Natural killer cell (primary cell): ENCODE measurements around the gene ARHGEF12. TPM values are rescaled to one million over a fixed set of nuclear protein-coding genes. Genes with fewer than 3 reads are reported as not detected.

Experiments used
- ATAC-seq, 3 donors: fragments of 150-1000 bp in 2 of 3; fragments of 200-7000 bp in 1 of 3; cut with Tn5 transposase; 1 replicate in 1 of 3; 2 replicates in 2 of 3; pipeline ENCODE4 v1.10.0; 2021; ENCODE audit warnings: mild to moderate bottlenecking in 2 of 3, moderate library complexity in 2 of 3
- DNase-seq, 2 donors: peaks; one replicate each; pipeline versions ENCODE4 v3.0.0 to v3.0.0-alpha.2; 2013 to 2021; ENCODE audit warnings: mixed read lengths in 1 of 2
- H3K27ac ChIP-seq: one replicate; pipeline ENCODE4 v1.5.1; 2013; ENCODE audit warnings: mild to moderate bottlenecking, low read length
- H3K27me3 ChIP-seq: one replicate; pipeline ENCODE4 v1.6.1; 2013; ENCODE audit warnings: low read length; ENCODE audit not compliant: control insufficient read depth, insufficient read depth
- H3K36me3 ChIP-seq: one replicate; pipeline ENCODE4 v1.6.1; 2013; ENCODE audit warnings: low read length; ENCODE audit not compliant: control insufficient read depth, insufficient read depth
- H3K4me1 ChIP-seq: one replicate; pipeline ENCODE4 v1.6.1; 2013; ENCODE audit warnings: low read length; ENCODE audit not compliant: control insufficient read depth, insufficient read depth
- H3K4me3 ChIP-seq: one replicate; pipeline ENCODE4 v1.5.1; 2013; ENCODE audit warnings: low read length
- H3K9me3 ChIP-seq: one replicate; pipeline ENCODE4 v1.6.1; 2013; ENCODE audit warnings: low read length; ENCODE audit not compliant: control insufficient read depth, insufficient read depth
- H3K27ac Mint-ChIP-seq, 2 donors: one replicate each; pipeline ENCODE4 v1.8.0; 2022; ENCODE audit warnings: mild to moderate bottlenecking in 2 of 2, mixed read lengths in 2 of 2, moderate library complexity in 1 of 2
- H3K27me3 Mint-ChIP-seq, 2 donors: one replicate each; pipeline ENCODE4 v1.8.0; 2022; ENCODE audit warnings: low read depth in 2 of 2, mixed read lengths in 2 of 2
- H3K36me3 Mint-ChIP-seq: one replicate; pipeline ENCODE4 v1.8.0; 2022; ENCODE audit warnings: mixed read lengths
- H3K4me1 Mint-ChIP-seq, 2 donors: one replicate each; pipeline ENCODE4 v1.8.0; 2022; ENCODE audit warnings: mixed read lengths in 2 of 2
- H3K4me3 Mint-ChIP-seq: one replicate; pipeline ENCODE4 v1.8.0; 2022; ENCODE audit warnings: mild to moderate bottlenecking, moderate library complexity, mixed read lengths
- H3K9me3 Mint-ChIP-seq, 2 donors: one replicate each; pipeline ENCODE4 v1.8.0; 2022; ENCODE audit warnings: mixed read lengths in 2 of 2
- WGBS: methylation state at CpG from one replicate; pipeline ENCODE4 v1.1.7; 2013; ENCODE audit warnings: missing lambda C conversion rate; ENCODE audit not compliant: insufficient coverage; 5-methylcytosine and 5-hydroxymethylcytosine counted together
- intact Hi-C: fragments of 100-400 bp; cut with micrococcal nuclease; formaldehyde crosslinking; loops from one replicate; pipeline ENCODE4 v1.14.2; 2022
- total RNA-seq, 4 donors: library from RNA; stranded (reverse); fragments of 120-200 nt in 1 of 4; gene quantifications; one replicate each; pipeline versions ENCODE4 v1.2.3 to v1.2.4, GENCODE V29; 2013 to 2022
- TF ChIP-seq, protein P1 (sequence below): fragments of 200-600 bp; IDR thresholded peaks from one replicate; pipeline ENCODE4 v1.8.0; 2022; ENCODE audit warnings: antibody characterized with exemption

The ARHGEF12 gene
- total RNA-seq, 3 donors from 2014 or later (not counting 1 experiment from before 2014, with no cell fraction given) = 38.4 to 52.3 (median 42.1) TPM

GRCh38 chr11:120494595-120494994 is 158.4 kb downstream of the ARHGEF12 start:
- H3K27me3 ChIP-seq = no peaks in the 10 kb centered on the region
- H3K9me3 Mint-ChIP-seq = no peaks in the 10 kb centered on the region
- no peaks in the 10 kb centered on the region for H3K4me1 ChIP-seq
- H3K27ac ChIP-seq = no peak overlapping the region
- intact Hi-C loops = no loop called here
- no peak overlapping the region for H3K4me3 Mint-ChIP-seq
- H3K27ac Mint-ChIP-seq = no peak overlapping the region
- 48% methylated on average over 2 of the region's 2 CpGs for WGBS
- no peak overlapping the region for H3K4me3 ChIP-seq
- H3K9me3 ChIP-seq = no peaks in the 10 kb centered on the region
- H3K36me3 ChIP-seq = no peaks in the 10 kb centered on the region
- H3K27me3 Mint-ChIP-seq = peaks cover 10 to 16% of the 10 kb centered on the region in 2 donors
- no peaks in the 10 kb centered on the region for H3K36me3 Mint-ChIP-seq
- no peak for ATAC-seq
- DNase-seq = no peak
- no peaks in the 10 kb centered on the region for H3K4me1 Mint-ChIP-seq
- TF ChIP-seq, protein P1, sequence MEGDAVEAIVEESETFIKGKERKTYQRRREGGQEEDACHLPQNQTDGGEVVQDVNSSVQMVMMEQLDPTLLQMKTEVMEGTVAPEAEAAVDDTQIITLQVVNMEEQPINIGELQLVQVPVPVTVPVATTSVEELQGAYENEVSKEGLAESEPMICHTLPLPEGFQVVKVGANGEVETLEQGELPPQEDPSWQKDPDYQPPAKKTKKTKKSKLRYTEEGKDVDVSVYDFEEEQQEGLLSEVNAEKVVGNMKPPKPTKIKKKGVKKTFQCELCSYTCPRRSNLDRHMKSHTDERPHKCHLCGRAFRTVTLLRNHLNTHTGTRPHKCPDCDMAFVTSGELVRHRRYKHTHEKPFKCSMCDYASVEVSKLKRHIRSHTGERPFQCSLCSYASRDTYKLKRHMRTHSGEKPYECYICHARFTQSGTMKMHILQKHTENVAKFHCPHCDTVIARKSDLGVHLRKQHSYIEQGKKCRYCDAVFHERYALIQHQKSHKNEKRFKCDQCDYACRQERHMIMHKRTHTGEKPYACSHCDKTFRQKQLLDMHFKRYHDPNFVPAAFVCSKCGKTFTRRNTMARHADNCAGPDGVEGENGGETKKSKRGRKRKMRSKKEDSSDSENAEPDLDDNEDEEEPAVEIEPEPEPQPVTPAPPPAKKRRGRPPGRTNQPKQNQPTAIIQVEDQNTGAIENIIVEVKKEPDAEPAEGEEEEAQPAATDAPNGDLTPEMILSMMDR = no peak

- H3K4me1 Mint-ChIP-seq = no peaks in the 10 kb centered on the region
- ATAC-seq = no peak
- H3K4me3 ChIP-seq = no peak overlapping the region
Measured at GRCh38 chr11:120499088-120499487, 162.9 kb downstream of the ARHGEF12 start.

DNA sequence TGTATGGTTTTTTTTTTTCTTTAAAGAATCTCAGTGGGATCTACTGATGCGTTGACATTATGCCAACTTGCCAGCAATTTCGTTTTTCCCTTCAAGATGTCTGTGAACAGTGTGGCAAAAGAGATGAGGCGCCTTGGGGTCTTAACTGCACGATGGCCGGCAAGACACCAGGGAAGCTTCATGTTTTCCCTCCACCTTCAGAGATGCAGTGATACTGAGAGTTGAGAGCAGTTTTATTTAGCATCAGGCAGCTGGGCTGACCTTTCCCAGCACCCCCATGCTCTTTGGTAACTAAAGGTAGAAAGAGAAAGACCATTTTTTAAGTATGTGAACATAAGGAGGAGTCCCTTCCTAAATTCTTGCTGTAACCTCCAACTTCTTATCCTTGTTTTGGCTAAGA is 163.6 kb downstream of the ARHGEF12 start:
- no peak overlapping the region for H3K4me3 Mint-ChIP-seq
- no peaks in the 10 kb centered on the region for H3K36me3 Mint-ChIP-seq
- Histone ChIP-seq H3K4me1 (no peaks in the 10 kb centered on the region), H3K4me3 (no peak overlapping the region), H3K9me3 (no peaks in the 10 kb centered on the region), H3K36me3 (no peaks in the 10 kb centered on the region), H3K27ac (no peak overlapping the region), H3K27me3 (peaks cover 8% of the 10 kb centered on the region)
- no peak overlapping the region for H3K27ac Mint-ChIP-seq
- TF ChIP-seq, protein P1 = no peak
- ATAC-seq (no peak), DNase-seq (no peak)
- no peaks in the 10 kb centered on the region for H3K9me3 Mint-ChIP-seq
- H3K27me3 Mint-ChIP-seq = peaks cover 38 to 44% of the 10 kb centered on the region in 2 donors
- WGBS = 86% methylated on average over 4 of the region's 5 CpGs
- intact Hi-C loops = no loop called here
- H3K4me1 Mint-ChIP-seq = no peaks in the 10 kb centered on the region

More at GRCh38 chr11:120499088-120499487, 162.9 kb downstream of the ARHGEF12 start:
- 85% methylated on average over 7 of the region's 8 CpGs for WGBS
- no peaks in the 10 kb centered on the region for H3K36me3 ChIP-seq
- H3K27me3 ChIP-seq = peaks cover 4% of the 10 kb centered on the region
- no peaks in the 10 kb centered on the region for H3K9me3 ChIP-seq
- no peak overlapping the region for H3K4me3 Mint-ChIP-seq
- intact Hi-C loops = no loop called here
- no peaks in the 10 kb centered on the region for H3K36me3 Mint-ChIP-seq
- DNase-seq = no peak
- H3K27ac Mint-ChIP-seq = no peak overlapping the region
- peaks cover 33 to 37% of the 10 kb centered on the region in 2 donors for H3K27me3 Mint-ChIP-seq
- no peaks in the 10 kb centered on the region for H3K4me1 ChIP-seq
- TF ChIP-seq, protein P1 = no peak
- no peaks in the 10 kb centered on the region for H3K9me3 Mint-ChIP-seq
- H3K27ac ChIP-seq = no peak overlapping the region

DNA sequence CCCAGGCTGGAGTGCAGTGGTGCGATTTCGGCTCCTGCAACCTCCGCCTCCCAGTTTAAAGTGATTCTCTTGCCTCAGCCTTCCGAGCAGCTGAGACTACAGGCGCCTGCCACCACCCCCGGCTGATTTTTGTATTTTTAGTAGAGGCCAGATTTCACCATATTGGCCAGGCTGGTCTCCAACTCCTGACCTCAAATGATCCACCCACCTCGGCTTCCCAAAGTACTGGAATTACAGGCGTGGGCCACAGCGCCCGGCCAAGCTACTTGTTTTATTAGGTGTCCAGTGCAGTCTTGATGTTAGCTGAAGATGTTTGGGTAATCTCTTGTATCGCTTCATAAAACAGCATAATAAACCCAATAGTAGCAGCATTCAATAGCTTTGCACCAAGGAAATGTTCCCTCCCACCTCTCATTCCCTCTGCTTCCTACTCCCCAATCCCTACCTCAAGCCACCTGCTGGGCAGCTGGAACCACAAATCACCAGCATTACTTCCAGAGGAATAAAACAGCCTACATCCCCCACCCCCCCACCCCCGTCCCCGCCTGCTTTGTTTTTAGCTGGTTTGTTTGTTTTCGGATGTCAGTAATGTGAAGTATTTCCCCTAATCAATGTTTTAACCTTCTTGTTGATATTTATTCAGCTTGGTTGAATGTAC is 164.3 kb downstream of the ARHGEF12 start:
- 86% methylated on average over 9 of the region's 14 CpGs for WGBS
- no peaks in the 10 kb centered on the region for H3K4me1 Mint-ChIP-seq
- H3K9me3 Mint-ChIP-seq = no peaks in the 10 kb centered on the region
- H3K4me3 Mint-ChIP-seq = no peak overlapping the region
- TF ChIP-seq, protein P1 = no peak
- no peak overlapping the region for H3K27ac Mint-ChIP-seq
- ATAC-seq (no peak), DNase-seq (no peak)
- peaks cover 43 to 51% of the 10 kb centered on the region in 2 donors for H3K27me3 Mint-ChIP-seq
- intact Hi-C loops = no loop called here
- Histone ChIP-seq H3K36me3 (no peaks in the 10 kb centered on the region), H3K27ac (no peak overlapping the region), H3K9me3 (no peaks in the 10 kb centered on the region), H3K4me1 (no peaks in the 10 kb centered on the region), H3K27me3 (peaks cover 8% of the 10 kb centered on the region), H3K4me3 (no peak overlapping the region)
- H3K36me3 Mint-ChIP-seq = no peaks in the 10 kb centered on the region
